ENCODE data around the gene FHOD1. TPM values are rescaled to one million over a fixed set of nuclear protein-coding genes. Genes with fewer than 3 reads are reported as not detected.

The FHOD1 gene
- total RNA-seq, 1 donor from 2014 or later, result 50.4 TPM

GRCh38 chr16:67248401-67249177, 1.3 kb upstream of the FHOD1 start, which contains the start of gene SLC9A5:
SLC9A5 (plus strand) TSS chr16:67248979; CDS start chr16:67249015, 36 bp downstream.
- H3K4me1 Mint-ChIP-seq, result peaks cover 48% of the 10 kb centered on the region
- H3K4me3 Mint-ChIP-seq, result peak within 1 kb of the TSS; percentile 85
- H3K36me3 Mint-ChIP-seq (ENCODE audit: low read depth), result peaks cover 1% of the 10 kb centered on the region
- H3K9me3 Mint-ChIP-seq, result no peaks in the 10 kb centered on the region
- ChIA-PET CTCF (interaction anchor here (3.1 kb wide), 1 partner anchor 22 kb away, joined by 12 read pairs; the partner anchor contains the start of gene TMEM208), POLR2A (interaction anchor here (0.6 to 7.7 kb wide), 4 partner anchors 9 to 21 kb away, joined by 3 to 120 read pairs (median 4); partner anchors contain the start of gene TMEM208)
- peaks cover 2% of the 10 kb centered on the region for H3K27me3 Mint-ChIP-seq
- TF ChIP-seq CTCF (IDR thresholded peaks at IDR 0.05), result no peak
- peak within 1 kb of the TSS; percentile 64 for H3K27ac Mint-ChIP-seq
- ATAC-seq (ENCODE audit: low read depth) (no peak), DNase-seq (peak; percentile 45)
- intact Hi-C loops (cut with micrococcal nuclease), result loop anchor here (5.0 to 10.0 kb wide), 2 partner anchors 414 to 556 kb away; partner anchors contain the start of genes ACD, PARD6A, RANBP10 and TSNAXIP1

DNA sequence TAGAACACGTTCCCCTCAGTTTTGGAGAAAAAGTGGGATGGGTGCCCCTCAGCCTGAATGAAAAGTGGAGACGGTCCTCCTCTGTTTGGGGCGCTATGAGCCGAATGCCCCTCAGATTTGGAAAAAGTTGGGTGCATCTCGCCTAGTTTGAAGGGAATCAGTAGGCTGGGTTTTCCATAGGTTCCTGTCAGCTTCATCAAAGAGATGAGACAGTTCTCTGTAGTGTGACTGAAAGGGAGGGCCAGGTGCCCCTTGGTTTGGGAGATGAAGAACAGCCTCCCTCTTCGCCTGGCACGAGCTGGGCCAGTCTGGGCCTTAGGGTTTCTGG, 756 bp upstream of the FHOD1 start:
- peaks cover 2% of the 10 kb centered on the region for H3K27me3 Mint-ChIP-seq
- ChIA-PET CTCF (interaction anchor here (1.3 to 3.1 kb wide), 2 partner anchors 13 to 21 kb away, joined by 5 to 12 read pairs; partner anchors contain the start of gene TMEM208), POLR2A (interaction anchor here (0.6 to 7.7 kb wide), 8 partner anchors 8 to 412 kb away, joined by 3 to 120 read pairs (median 3); partner anchors contain the start of genes ACD, FBXL8, TMEM208 and TRADD)
- H3K27ac Mint-ChIP-seq, result peak overlapping the region; percentile 64
- H3K36me3 Mint-ChIP-seq (ENCODE audit: low read depth), result peaks cover 1% of the 10 kb centered on the region
- H3K4me1 Mint-ChIP-seq, result peaks cover 50% of the 10 kb centered on the region
- intact Hi-C loops (cut with micrococcal nuclease), result loop anchor here (5.0 to 10.0 kb wide), 2 partner anchors 414 to 557 kb away; partner anchors contain the start of genes ACD, PARD6A, RANBP10 and TSNAXIP1
- TF ChIP-seq CTCF (IDR thresholded peaks at IDR 0.05), result no peak
- H3K9me3 Mint-ChIP-seq, result no peaks in the 10 kb centered on the region
- DNase-seq (no peak), ATAC-seq (ENCODE audit: low read depth) (no peak)
- H3K4me3 Mint-ChIP-seq, result peak overlapping the region; percentile 85

- ATAC-seq (ENCODE audit: low read depth), result no peak
- H3K9me3 Mint-ChIP-seq, result no peaks in the 10 kb centered on the region
- POLR2A ChIA-PET, result interaction anchor here (1.7 to 7.7 kb wide), 3 partner anchors 19 to 291 kb away, joined by 4 to 120 read pairs (median 20); partner anchors contain the start of genes FBXL8, TMEM208 and TRADD
These were observed 507 bp downstream of the FHOD1 start for GRCh38 chr16:67246756-67247191.

DNA sequence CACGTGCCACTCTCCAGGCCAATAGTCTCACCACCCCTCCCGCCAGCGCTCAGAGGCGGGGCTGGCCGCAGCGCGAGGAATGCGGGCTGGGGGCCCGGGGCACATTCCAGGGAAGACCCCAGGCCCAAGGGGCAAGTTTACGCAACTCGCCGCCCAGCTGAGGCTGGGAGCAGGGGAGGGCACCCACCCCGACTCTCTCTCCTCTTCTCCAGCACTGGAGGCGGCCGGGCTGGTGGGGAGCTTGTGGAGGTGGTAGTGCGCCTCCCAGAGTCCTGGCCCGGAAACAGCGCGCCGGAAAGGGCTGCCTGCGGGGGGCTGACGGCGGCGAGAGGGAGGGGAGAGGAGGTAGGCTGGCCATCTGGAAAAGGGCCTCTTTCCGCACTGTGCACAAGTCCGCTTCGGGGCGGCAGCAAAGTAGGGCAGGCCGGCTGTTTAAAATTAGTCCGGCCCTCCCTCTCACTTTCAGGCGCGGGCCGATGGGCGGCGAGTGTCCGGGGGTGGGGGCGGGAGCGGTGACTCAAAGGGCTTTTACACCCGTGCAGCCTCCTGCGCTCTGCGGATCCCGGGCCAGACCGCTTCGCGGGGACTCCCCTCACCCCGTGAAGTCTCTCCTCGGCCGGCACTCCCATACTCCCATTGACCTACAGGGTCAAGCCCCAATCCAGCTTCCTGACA, 1.1 kb downstream of the FHOD1 start:
- intact Hi-C loops (cut with micrococcal nuclease), result loop anchor here (2.0 to 10.0 kb wide), 4 partner anchors 217 to 839 kb away; partner anchors contain the start of genes ACD, CBFB, NFATC3 and PARD6A
- Mint-ChIP-seq H3K27me3 (peaks cover 2% of the 10 kb centered on the region), H3K4me3 (peak overlapping the region; percentile 85), H3K4me1 (peaks cover 50% of the 10 kb centered on the region), H3K9me3 (no peaks in the 10 kb centered on the region), H3K36me3 (ENCODE audit: low read depth) (peaks cover 1% of the 10 kb centered on the region), H3K27ac (peak overlapping the region; percentile 80)
- CTCF ChIA-PET, result interaction anchor here (0.7 to 3.1 kb wide), 5 partner anchors 14 to 235 kb away, joined by 3 to 12 read pairs (median 3); partner anchors contain the start of genes ATP6V0D1 and TMEM208
- TF ChIP-seq CTCF (IDR thresholded peaks at IDR 0.05), result no peak
- peak; percentile 2 for ATAC-seq (ENCODE audit: low read depth)
- peak; percentile 49 for DNase-seq
- POLR2A ChIA-PET, result interaction anchor here (0.7 to 7.7 kb wide), 4 partner anchors 18 to 291 kb away, joined by 3 to 120 read pairs (median 12); partner anchors contain the start of genes FBXL8, TMEM208 and TRADD

More at GRCh38 chr16:67246756-67247191, 507 bp downstream of the FHOD1 start:
- Mint-ChIP-seq H3K4me1 (peaks cover 50% of the 10 kb centered on the region), H3K4me3 (peak overlapping the region; percentile 85), H3K36me3 (ENCODE audit: low read depth) (peaks cover 1% of the 10 kb centered on the region), H3K27ac (peak overlapping the region; percentile 80), H3K27me3 (peaks cover 2% of the 10 kb centered on the region)
- CTCF ChIA-PET, result interaction anchor here (0.7 to 3.1 kb wide), 5 partner anchors 14 to 234 kb away, joined by 3 to 12 read pairs (median 3); partner anchors contain the start of genes ATP6V0D1 and TMEM208
- intact Hi-C loops (cut with micrococcal nuclease), result loop anchor here (1.0 to 10.0 kb wide), 8 partner anchors 20 to 838 kb away; partner anchors contain the start of genes ACD, CBFB, CTCF and MATCAP1
- DNase-seq, result no peak
- TF ChIP-seq CTCF (IDR thresholded peaks at IDR 0.05), result no peak

Measured in activated B cell treated with CpG ODN at 0.5 μM for 24 hours (primary cell).